ENCODE results near the gene COL28A1.
"Not testable (repeated sequence)": the region's sequence is repeated elsewhere in the genome, so short reads cannot be mapped to it uniquely, and the experiment has no call there.

COL28A1 gene

DNA sequence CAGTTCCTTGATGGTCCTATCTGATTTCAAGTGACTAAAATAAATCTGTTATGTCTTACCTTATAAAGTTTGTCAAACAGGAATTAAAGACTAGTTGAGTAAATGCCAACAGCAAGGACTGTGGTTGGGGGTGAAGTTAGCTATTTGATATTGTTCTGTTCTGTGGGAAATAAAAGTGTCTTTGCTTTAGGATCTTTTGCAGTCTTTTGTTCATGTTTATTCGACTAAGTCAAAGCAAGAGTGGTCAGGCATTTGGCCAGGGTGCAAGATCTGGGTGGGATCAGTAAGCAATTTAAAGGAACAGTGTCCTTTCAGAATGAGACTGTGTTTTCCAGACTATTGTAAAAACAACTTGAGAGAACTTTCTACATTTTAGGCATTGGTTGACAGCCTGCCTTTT lies at the start of gene COL28A1:
Gene COL28A1 (minus strand): TSS at position 183 of the 400 bp plus-strand sequence. CDS start 2,998 bp downstream, outside the sequence.
- no peak for DNase-seq

DNA sequence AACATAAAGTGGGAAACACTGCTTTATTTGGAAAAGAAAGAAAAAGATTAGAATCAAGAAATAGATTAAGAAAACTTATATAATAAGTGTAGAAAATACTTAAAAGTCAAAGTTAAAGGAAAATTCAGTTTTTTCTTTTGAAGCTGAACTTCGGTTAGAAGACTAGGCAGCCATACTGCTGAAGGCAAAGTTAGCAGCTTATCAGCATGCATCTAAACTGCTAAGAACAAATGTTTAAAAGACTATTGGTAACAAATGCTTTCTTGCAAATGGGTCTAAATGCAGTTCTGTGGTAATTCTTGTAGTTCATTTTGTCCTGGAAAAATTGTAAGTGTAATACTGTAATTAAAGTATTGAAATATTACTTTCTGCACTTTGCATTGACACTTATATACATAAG lies 49.0 kb upstream of the COL28A1 start:
- no peak for DNase-seq

DNA sequence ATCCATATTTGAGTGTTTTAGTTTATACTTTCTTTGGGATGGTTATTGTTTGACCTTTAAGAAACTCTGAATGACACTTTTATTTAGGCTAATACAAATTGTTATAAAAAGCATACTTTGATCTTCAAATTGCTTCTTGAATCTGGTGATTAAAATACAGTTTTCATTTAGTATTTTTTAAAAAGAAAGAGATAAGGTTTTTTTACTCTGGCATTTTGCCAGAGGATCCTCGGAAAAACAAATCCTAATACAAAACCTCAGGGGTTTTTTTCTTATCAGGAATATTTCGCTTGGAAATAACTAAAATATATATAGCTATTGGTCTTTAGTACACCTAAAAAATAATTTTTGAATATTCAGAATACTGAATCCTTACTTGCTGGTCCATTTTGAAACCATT lies 48.1 kb upstream of the COL28A1 start:
- DNase-seq, result no peak

DNA sequence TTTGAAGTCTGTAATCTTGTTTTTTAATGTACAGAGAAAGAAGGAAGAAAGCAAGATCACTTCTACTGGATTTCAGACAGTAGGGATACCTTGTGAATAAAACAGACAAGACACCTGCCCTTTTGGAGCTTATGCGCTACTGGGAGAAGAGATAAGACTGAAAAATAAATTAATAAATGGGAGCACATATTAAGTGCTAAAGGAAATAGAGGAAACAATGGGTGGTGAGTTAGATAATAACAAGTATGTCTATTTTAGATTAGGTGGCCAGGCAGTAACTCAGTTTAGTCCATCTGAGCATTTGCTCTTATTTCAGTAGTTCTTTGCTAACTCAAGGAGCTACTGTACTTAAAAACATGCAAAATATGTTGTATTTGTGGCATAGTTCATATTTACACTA lies 46.9 kb upstream of the COL28A1 start:
- DNase-seq, result no peak

- no peak for DNase-seq
Measured at GRCh38 chr7:7581531-7582179, 46.0 kb upstream of the COL28A1 start.

DNA sequence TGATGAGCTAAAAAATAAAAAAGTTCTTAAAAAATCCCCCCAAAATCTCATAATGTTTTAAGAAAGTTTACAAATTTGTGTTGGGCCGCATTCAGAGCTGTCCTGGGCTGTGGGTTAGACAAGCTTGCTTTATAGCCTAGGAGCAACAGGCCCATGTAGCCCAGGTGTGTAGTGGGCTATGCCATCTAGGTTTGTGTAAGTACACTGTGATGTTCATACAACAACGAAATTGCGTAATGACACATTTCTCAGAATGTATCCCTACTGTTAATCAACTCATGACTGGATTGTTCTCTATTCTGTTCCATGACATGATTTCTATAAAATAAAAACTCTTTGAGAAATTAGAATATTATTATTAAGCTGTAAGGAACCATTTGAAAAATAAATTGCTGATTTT lies 44.0 kb upstream of the COL28A1 start:
- no peak for DNase-seq

- DNase-seq, result no peak
Measured at GRCh38 chr7:7577888-7578287, 42.2 kb upstream of the COL28A1 start.

DNA sequence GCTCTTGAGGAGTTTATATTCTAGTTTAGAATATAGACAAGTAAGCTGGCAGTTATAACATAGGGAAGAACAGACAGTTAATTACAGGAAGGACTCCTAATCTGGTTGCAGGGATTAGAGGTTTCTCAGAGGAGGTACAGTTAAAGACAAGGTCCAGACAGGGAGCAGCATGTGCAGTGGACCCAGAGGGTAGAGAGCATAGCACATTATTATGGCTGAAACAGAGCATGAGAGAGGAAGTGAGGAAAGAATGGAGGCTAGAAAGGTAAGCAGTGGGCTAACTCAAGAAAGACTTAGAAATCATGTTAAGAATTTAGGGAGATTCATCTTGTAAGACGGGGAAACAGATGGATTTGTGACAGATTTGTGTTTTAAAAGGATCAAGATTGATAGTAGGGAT lies 40.7 kb upstream of the COL28A1 start:
- DNase-seq, result no peak

GRCh38 chr7:7573701-7574100 lies 38.0 kb upstream of the COL28A1 start:
- no peak for DNase-seq

- no peak for DNase-seq
Measured at GRCh38 chr7:7570584-7570983, 34.9 kb upstream of the COL28A1 start.

DNA sequence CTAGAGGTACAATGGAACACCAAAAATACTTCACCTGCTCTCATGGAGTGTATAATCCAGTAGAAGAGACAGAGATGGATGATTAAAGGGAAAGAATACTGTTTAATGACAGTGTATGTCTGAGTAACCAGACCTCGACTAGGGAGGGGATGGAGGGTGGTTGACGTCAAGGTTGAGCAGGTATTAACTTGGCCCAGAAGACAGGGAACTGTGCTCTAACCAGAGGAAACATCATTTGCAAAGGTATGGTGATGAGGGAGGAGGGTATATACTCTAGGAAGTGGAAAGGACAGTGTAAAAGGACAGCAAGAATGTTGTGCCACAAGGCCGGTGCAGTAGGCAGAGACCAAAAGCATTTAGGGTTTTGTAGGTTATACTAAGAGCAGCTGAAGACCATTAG lies 33.9 kb upstream of the COL28A1 start:
- DNase-seq, result no peak

DNA sequence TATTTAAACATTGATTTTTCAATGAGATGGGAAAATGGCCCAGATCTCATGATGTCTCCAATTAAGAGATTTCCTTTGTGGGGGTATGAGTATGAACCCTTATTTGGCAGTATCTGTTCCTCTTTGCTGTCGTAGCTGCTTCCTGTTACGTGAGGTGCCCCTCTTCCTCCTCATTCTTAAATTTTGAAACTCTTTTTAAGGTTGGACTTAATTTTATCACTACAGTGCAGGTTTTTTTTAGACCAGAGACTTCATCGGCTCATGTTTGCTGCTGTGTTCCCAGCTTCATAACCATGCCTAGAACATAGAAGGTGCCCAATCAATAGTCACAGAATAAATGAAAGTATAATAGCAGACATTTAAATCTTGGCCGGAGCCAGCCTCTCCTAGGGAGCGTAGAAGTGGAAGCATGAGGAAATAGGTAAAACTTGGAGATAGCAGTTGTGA lies 33.4 kb upstream of the COL28A1 start:
- no peak for DNase-seq

- no peak for DNase-seq
Measured at GRCh38 chr7:7568553-7568952, 32.9 kb upstream of the COL28A1 start.

DNA sequence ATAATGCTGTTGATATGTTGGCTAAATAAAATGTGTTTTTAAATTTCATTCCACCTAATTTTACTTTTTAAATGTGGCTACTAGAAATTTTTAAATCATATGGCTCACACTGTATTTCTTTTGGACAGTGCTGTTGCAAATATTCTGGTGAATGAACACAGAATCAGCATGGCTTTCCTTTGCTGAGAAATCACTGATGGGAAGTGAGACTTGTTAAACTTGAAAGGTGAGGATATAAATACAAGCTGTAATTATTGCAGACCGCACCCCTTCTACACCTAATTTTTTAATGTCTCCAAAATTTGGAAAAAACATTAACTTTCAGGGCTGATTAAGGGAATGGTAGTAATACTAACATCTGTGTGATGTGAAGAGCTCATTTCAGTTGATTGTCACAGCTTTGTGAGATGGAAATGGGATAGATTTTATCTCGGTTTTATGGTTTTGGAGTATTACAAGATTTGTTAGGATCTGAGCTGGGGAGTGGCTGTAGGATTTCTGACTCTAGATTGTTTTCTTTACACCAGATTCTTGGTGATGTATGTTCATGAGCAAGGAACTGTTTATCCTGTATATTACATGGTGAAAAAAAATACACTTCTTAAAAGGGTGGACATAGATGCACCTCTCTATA lies 32.3 kb upstream of the COL28A1 start:
- DNase-seq, result no peak

DNA sequence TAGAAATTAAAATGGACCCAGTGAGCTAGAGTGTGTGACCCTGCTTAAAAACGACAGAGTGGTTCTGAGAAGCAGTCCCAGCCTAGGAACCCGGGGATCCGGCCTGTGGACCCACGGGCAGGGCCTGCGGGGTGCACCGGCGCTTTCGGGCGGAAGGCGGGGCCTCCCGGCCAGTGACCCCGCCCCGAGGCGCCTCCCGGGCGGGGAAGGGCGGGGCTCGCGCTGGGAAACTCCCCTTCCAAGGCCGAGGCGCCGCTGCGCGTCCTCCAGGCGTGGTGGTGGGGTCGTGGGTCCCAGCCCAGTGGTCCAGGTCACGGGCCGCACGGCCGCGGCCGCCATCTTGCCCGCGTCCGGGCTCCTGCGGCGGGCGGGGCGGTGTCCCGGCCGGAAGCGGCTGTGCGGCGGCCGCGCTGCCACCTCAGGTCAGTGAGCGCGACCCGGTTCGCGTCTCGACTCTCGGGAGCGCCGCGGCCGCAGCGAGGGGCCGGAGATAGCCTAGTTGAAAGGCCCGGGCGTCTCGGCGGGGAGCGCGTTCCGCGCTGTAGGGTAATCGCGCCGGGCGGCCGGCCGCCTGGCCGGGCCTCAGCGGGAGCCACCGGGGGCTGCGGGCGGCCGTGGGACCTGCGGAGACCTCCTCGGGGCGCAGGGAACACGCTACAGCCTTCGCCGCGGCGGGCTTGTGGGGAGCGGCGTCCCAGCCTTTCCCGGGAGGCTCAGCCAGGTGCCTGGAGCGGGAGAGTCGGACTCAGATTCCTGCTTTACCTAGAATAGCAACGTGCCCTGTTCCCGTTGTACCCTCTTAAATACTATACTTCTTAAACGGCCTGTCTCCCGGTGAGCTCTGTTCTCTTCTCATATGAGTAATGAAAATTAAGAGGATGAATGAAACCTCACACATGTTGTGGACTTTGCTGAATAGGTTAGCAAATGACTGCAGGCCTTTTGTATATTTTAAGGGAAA lies 31.3 kb upstream of the COL28A1 start, which contains the start of gene MIOS:
Gene MIOS (plus strand): TSS at position 234 of the 961 bp plus-strand sequence. CDS start 5,592 bp downstream, outside the sequence.
- peak; percentile 63 for DNase-seq

DNA sequence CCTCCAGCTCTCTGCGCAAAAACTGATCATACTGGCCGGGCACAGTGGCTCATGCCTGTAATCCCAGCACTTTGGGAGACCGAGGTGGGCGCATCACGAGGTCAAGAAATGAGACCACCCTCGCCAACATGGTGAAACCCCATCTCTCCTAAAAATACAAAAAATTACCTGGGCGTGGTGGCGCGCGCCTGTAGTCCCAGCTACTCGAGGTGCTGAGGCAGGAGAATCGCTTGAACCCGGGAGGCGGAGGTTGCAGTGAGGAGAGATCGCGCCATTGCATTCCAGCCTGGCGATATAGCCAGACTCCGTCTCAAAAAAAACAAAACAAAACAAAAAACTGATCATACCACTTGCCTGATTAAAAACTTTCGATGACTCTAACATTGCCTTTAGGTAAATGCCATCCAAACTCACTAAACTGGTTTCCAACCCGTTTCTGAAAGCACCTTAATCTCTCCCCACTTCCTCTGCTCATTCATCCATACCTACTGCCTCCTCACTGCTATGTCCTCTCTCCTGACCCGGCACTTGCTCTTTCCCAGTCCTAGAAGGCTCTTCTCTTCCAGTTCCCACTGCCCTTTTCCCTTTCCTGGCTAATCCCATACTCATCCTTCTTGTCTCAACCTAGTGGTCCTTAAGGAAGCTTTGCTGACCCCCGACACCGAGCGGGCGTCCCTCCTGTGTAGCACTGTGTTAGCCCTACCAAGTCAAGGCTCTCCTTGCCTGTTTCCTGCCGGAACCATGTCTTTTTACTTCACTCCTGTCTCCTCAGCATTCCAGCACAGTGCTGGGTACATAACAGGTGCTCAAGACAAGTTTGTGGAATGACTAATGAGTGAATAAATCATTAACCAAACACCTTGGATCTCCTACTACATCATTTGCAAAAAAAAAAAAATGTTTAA lies 30.3 kb upstream of the COL28A1 start:
- DNase-seq, result no peak

GRCh38 chr7:7565018-7565680 lies 29.5 kb upstream of the COL28A1 start:
- DNase-seq, result no peak

DNA sequence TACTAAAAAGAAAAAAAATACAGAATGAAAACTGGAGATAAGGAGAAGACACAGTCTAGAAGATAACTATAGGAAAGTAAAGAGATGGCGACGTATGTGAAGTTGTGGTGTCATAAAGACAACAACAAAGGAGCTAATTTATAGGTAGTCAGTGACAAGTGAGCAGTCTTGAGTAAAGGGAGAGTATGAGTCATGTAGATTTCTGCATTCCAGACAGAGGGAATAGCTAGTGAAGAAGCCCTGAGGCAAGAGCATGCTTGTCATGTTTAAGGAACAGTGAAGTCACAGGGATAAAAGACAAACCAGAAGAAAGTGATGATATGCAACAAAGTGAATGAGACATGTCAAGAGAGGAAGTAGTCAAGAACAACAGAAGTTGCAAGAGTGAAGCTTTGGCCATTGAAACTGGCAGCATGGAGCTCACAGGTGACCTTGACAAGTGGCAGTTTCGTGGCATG lies 28.7 kb upstream of the COL28A1 start:
- no peak for DNase-seq

GRCh38 chr7:7563813-7564212 lies 28.1 kb upstream of the COL28A1 start:
- DNase-seq, result no peak

DNA sequence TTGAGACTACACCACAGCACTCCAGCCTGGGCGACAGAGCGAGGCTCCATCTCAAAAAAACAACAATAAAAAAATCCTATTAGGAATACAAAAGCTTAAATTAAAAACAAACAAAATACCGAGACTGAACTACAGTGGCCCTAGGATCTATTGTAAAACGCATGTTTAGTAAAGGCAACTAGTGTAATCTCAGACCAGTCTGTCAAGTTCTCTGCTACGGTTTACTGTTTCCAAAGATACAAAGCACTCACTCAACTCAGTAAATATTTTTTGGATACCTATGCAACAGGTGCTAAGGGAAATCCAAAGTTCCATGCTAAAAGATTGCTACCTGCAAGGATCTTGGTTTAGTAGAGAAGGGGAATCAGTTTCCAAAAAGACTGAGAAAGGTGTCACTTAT lies 27.6 kb upstream of the COL28A1 start:
- no peak for DNase-seq

DNA sequence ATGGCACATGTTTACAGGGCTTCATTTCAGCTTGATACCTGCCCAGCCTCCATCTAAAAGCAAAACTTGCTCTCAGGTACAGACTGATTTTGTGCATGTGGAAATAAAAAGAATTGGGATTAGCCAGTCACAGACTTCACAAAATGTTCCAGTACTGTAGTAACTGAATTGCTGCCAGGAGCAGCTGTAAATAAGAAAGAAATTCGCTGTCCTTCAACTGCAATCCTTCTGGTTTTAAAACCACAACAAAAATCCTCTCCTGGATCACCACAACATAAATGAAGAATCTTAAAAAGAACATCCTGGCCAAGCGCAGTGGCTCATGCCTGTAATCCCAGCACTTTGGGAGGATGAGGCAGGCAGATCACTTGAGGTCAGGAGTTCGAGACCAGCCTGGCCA lies 27.1 kb upstream of the COL28A1 start:
- DNase-seq, result no peak

DNA sequence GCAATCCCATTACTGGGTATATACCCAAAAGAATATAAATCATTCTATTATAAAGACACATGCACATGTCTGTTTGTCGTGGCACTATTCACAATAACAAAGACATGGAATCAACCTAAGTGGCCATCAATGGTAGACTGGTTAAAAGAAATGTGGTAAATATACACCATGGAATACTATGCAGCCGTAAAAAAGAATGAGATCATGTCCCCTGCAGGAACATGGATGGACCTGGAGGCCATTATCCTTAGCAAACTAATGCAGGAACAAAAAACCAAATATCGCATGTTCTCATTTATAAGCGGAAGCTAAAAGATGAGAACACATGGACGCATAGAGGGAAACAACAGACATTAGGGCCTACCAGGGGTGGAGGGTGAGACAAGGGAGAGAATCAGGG lies 25.9 kb upstream of the COL28A1 start:
- not testable (repeated sequence) for DNase-seq

All from NCI-H345 (cell line).